GM12801 (cell line): ENCODE measurements around the gene RAB40C.

Source experiments
- TF ChIP-seq, protein P1 (sequence below): IDR thresholded peaks from one replicate; pipeline ENCODE4 v1.5.1; 2011; ENCODE audit warnings: control low read depth; ENCODE audit not compliant: insufficient read length; ENCODE audit errors: extremely low read depth

The RAB40C gene

DNA sequence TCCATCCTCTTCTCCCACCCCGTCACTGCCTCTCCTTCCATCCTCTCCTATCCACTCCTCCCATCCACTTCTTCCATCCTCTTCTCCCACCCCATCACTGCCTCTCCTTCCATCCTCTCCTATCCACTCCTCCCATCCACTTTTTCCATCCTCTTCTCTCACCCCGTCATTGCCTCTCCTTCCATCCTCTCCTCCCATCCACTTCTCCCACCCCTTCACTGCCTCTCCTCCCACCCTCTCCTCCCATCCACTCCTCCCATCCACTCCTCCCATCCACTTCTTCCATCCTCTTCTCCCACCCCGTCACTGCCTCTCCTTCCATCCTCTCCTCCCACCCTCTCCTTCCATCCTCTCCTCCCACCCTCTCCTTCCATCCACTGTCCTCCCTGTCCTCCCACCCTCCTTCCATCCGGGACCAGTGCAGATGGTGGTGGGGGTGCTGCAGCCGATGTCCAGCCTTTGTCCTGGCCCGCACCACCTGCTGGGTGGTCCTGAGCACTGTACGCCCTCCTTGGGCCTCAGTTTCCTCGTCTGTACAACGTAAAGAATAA is 42.0 kb downstream of the RAB40C start:
- TF ChIP-seq, protein P1, sequence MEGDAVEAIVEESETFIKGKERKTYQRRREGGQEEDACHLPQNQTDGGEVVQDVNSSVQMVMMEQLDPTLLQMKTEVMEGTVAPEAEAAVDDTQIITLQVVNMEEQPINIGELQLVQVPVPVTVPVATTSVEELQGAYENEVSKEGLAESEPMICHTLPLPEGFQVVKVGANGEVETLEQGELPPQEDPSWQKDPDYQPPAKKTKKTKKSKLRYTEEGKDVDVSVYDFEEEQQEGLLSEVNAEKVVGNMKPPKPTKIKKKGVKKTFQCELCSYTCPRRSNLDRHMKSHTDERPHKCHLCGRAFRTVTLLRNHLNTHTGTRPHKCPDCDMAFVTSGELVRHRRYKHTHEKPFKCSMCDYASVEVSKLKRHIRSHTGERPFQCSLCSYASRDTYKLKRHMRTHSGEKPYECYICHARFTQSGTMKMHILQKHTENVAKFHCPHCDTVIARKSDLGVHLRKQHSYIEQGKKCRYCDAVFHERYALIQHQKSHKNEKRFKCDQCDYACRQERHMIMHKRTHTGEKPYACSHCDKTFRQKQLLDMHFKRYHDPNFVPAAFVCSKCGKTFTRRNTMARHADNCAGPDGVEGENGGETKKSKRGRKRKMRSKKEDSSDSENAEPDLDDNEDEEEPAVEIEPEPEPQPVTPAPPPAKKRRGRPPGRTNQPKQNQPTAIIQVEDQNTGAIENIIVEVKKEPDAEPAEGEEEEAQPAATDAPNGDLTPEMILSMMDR = no peak

- TF ChIP-seq, protein P1 = no peak
Measured at GRCh38 chr16:632486-633335, 42.8 kb downstream of the RAB40C start.

- TF ChIP-seq, protein P1 = no peak
Measured at GRCh38 chr16:633336-634050, 43.6 kb downstream of the RAB40C start.

DNA sequence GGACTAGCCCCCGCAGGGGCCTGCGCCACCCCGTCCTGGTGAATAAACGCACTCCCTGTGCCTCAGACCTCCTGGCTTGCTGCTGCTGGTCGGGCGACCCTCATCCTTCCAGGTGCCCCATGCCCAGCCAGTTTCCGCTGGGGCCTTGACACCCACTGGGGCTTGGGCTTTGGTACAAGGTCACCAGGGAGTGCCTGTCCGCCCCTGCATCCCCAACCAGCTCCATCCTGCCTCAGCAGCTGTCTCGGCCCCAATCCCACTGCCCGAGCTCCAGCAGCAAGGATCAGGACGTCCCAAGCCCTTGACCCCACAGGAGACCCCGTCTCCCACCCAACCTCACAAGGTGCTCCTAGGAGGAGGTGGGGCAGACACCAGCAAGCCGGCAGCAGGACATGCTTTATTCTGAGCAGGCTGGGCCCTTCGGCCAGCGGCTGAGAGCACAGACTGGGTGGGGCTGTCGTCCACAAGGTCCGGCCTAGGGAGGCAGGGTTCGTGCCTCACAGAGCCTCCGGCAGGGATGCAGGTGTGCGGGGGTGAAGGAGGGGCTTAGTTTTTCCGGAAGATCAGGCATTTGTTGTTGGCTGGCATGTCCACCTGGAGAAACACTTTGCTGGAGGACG is 44.3 kb downstream of the RAB40C start:
- TF ChIP-seq, protein P1 = no peak

DNA sequence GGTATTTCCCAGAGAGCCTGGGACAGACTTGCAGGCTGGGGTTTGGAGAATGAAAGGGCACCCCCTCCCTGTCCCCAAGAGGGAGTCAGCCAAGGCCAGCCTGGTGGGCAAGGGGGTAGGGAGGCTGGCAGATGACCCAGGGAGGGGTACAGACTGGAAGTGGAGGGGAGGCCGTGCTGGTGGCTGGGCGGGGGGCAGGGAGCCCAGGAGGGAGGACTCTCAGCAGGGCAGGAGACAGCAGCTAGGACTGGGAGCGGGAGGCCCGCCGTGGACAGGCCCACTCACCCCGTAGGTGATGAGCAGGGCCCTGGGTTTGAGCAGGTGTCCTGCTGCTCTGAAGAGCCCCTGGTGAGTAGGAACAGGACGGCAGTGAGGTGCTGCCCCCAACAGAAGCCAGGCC is 45.1 kb downstream of the RAB40C start:
- TF ChIP-seq, protein P1 = no peak

- TF ChIP-seq, protein P1 = no peak
Measured at GRCh38 chr16:635573-636205, 45.8 kb downstream of the RAB40C start.
